GM13976 (cell line): Measurements from ENCODE around the gene KRTAP1-5.

Source experiments
- DNase-seq: peaks from one replicate; pipeline ENCODE4 v3.0.0; 2012; ENCODE audit warnings: low spot score
- CTCF ChIP-seq: IDR thresholded peaks from 2 replicates; pipeline ENCODE4 v1.5.1; 2012; ENCODE audit warnings: borderline replicate concordance, mild to moderate bottlenecking; ENCODE audit not compliant: insufficient read depth; ENCODE audit errors: extremely low read depth, missing control alignments, control extremely low read depth
- in situ Hi-C: fragments of 300-500 bp; cut with MboI; formaldehyde crosslinking; loops from one replicate; pipeline ENCODE4 v1.12.0; 2022; ENCODE audit warnings: low sequenced_read_pairs, mixed read lengths, inconsistent platforms; ENCODE audit not compliant: unreplicated experiment

KRTAP1-5 gene

GRCh38 chr17:41019415-41019814 lies 7.6 kb downstream of the KRTAP1-5 start:
- DNase-seq, result no peak
- in situ Hi-C loops, result no loop called here
- TF ChIP-seq CTCF, result no peak

- DNase-seq, result no peak
- in situ Hi-C loops, result no loop called here
- no peak for TF ChIP-seq CTCF
Observed at GRCh38 chr17:41018541-41018940, 8.5 kb downstream of the KRTAP1-5 start.

- TF ChIP-seq CTCF, result no peak
- no peak for DNase-seq
- in situ Hi-C loops, result no loop called here
Observed at GRCh38 chr17:41016578-41017215, 10.3 kb downstream of the KRTAP1-5 start.

GRCh38 chr17:41015454-41015853 lies 11.6 kb downstream of the KRTAP1-5 start:
- in situ Hi-C loops, result no loop called here
- no peak for TF ChIP-seq CTCF
- no peak for DNase-seq

- DNase-seq, result no peak
- in situ Hi-C loops, result no loop called here
- TF ChIP-seq CTCF, result no peak
Observed at GRCh38 chr17:41013606-41014005, 13.4 kb downstream of the KRTAP1-5 start.

- no peak for TF ChIP-seq CTCF
- in situ Hi-C loops, result no loop called here
- no peak for DNase-seq
Observed at GRCh38 chr17:41013181-41013580, 13.8 kb downstream of the KRTAP1-5 start.

GRCh38 chr17:41012326-41013120 lies 14.5 kb downstream of the KRTAP1-5 start:
- DNase-seq, result no peak
- no peak for TF ChIP-seq CTCF
- in situ Hi-C loops, result no loop called here
